ENCODE data around the gene CLEC11A.

CLEC11A gene

GRCh38 chr19:50703915-50704796 is 19.0 kb upstream of the CLEC11A start:
- Histone ChIP-seq H3K79me2 (ENCODE audit: low read length) (no peaks in the 10 kb centered on the region), H3K9ac (ENCODE audit: low read length) (no peak overlapping the region), H2AFZ (ENCODE audit: low read length) (no peak overlapping the region), H3K4me3 (ENCODE audit: low read length) (no peak overlapping the region), H3K4me2 (ENCODE audit: low read depth, low read length) (no peak overlapping the region), H4K20me1 (ENCODE audit: insufficient read depth, low read length) (no peaks in the 10 kb centered on the region), H3F3A (ENCODE audit: insufficient read depth, low read length) (no peaks in the 10 kb centered on the region), H3K27ac (ENCODE audit: low read length) (no peak overlapping the region), H3K9me2 (replicated peaks; ENCODE audit: insufficient read depth, low read length) (no peaks in the 10 kb centered on the region), H3K36me3 (replicated peaks; ENCODE audit: insufficient read depth, low read length) (no peaks in the 10 kb centered on the region), H3K9me3 (replicated peaks; ENCODE audit: insufficient read depth, low read length) (no peaks in the 10 kb centered on the region), H3K27me3 (replicated peaks; ENCODE audit: insufficient read depth, low read length) (peaks cover 62% of the 10 kb centered on the region), H3K4me1 (ENCODE audit: low read length) (no peaks in the 10 kb centered on the region)
- no peak for DNase-seq
- no peak for TF ChIP-seq CTCF (IDR thresholded peaks at IDR 0.05; ENCODE audit: low read length)
- TF ChIP-seq EZH2phosphoT487 (IDR thresholded peaks at IDR 0.05; ENCODE audit: low read length): no peak
- TF ChIP-seq EZH2 (optimal IDR thresholded peaks at IDR 0.05; ENCODE audit: low read depth, low read length): no peak

DNA sequence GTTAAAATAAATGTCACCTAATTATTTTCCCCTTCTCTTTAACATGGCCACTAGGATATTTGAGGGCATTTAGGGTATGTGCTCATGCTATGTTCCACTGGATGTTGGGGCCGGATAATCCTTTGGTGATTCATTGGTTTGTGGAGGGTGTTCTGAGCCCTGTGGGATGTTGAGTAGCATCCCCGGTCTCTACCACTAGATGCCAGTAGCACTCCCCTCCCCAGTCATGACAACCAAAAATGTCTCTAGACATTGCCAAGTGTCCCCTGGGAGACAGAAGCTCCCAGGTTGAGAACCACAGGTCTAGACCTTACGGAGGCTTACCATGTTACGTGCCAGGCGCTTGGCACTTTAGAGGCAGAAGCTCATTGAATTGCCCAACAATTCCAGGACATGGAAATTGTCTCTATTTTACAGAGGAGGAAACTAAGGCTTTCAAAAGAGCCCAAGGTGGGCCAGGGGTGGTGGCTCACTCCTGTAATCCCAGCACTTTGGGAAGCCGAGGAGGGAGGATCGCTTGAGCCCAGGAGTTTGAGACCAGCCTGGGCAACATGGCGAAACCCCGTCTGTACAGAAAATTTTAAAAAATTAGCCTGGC is 17.6 kb upstream of the CLEC11A start:
- H3K36me3 ChIP-seq (replicated peaks; ENCODE audit: insufficient read depth, low read length): no peaks in the 10 kb centered on the region
- no peaks in the 10 kb centered on the region for H4K20me1 ChIP-seq (ENCODE audit: insufficient read depth, low read length)
- no peaks in the 10 kb centered on the region for H3K79me2 ChIP-seq (ENCODE audit: low read length)
- no peak overlapping the region for H3K4me2 ChIP-seq (ENCODE audit: low read depth, low read length)
- no peak for TF ChIP-seq EZH2 (optimal IDR thresholded peaks at IDR 0.05; ENCODE audit: low read depth, low read length)
- TF ChIP-seq CTCF (IDR thresholded peaks at IDR 0.05; ENCODE audit: low read length): peak; percentile 46
- no peak for TF ChIP-seq EZH2phosphoT487 (IDR thresholded peaks at IDR 0.05; ENCODE audit: low read length)
- no peaks in the 10 kb centered on the region for H3K4me1 ChIP-seq (ENCODE audit: low read length)
- peak; percentile 19 for DNase-seq
- no peaks in the 10 kb centered on the region for H3K9me3 ChIP-seq (replicated peaks; ENCODE audit: insufficient read depth, low read length)
- no peak overlapping the region for H3K4me3 ChIP-seq (ENCODE audit: low read length)
- no peak overlapping the region for H3K27ac ChIP-seq (ENCODE audit: low read length)
- no peaks in the 10 kb centered on the region for H3F3A ChIP-seq (ENCODE audit: insufficient read depth, low read length)
- H2AFZ ChIP-seq (ENCODE audit: low read length): no peak overlapping the region
- no peaks in the 10 kb centered on the region for H3K9me2 ChIP-seq (replicated peaks; ENCODE audit: insufficient read depth, low read length)
- no peak overlapping the region for H3K9ac ChIP-seq (ENCODE audit: low read length)
- H3K27me3 ChIP-seq (replicated peaks; ENCODE audit: insufficient read depth, low read length): peaks cover 68% of the 10 kb centered on the region

DNA sequence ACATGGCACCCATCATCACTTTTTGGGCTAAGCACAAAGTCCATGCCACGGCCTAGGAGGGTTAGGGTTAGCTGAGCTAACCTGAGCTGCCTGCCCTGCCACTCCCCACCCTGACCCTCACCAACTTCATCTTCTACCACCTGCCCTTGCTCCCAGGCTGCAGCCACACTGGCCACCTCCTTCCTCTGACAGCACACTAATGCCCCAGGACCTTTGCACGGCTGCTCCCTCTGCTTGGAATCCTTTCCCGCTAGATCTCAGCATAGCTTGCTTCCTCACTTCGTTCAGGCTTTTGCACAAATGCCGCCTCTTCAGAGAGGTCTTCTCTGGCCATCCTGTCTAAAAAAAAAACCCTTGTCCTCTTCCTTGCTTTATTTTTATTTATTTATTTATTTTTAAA is 16.8 kb upstream of the CLEC11A start:
- Histone ChIP-seq H4K20me1 (ENCODE audit: insufficient read depth, low read length) (no peaks in the 10 kb centered on the region), H3K27ac (ENCODE audit: low read length) (no peak overlapping the region), H3K27me3 (replicated peaks; ENCODE audit: insufficient read depth, low read length) (peaks cover 72% of the 10 kb centered on the region), H3K9ac (ENCODE audit: low read length) (no peak overlapping the region), H3K9me2 (replicated peaks; ENCODE audit: insufficient read depth, low read length) (no peaks in the 10 kb centered on the region), H3K4me3 (ENCODE audit: low read length) (no peak overlapping the region), H3K9me3 (replicated peaks; ENCODE audit: insufficient read depth, low read length) (no peaks in the 10 kb centered on the region), H3K4me2 (ENCODE audit: low read depth, low read length) (no peak overlapping the region), H3F3A (ENCODE audit: insufficient read depth, low read length) (no peaks in the 10 kb centered on the region), H3K4me1 (ENCODE audit: low read length) (no peaks in the 10 kb centered on the region), H2AFZ (ENCODE audit: low read length) (no peak overlapping the region), H3K79me2 (ENCODE audit: low read length) (no peaks in the 10 kb centered on the region), H3K36me3 (replicated peaks; ENCODE audit: insufficient read depth, low read length) (no peaks in the 10 kb centered on the region)
- TF ChIP-seq EZH2 (optimal IDR thresholded peaks at IDR 0.05; ENCODE audit: low read depth, low read length): no peak
- TF ChIP-seq EZH2phosphoT487 (IDR thresholded peaks at IDR 0.05; ENCODE audit: low read length): no peak
- TF ChIP-seq CTCF (IDR thresholded peaks at IDR 0.05; ENCODE audit: low read length): no peak
- DNase-seq: no peak
